K562 (cell line): ENCODE data around the gene USP20. TPM values are rescaled to one million over a fixed set of nuclear protein-coding genes. Genes with fewer than 3 reads are reported as not detected.

ENCODE experiments used
- ATAC-seq: fragments of 200-7000 bp; cut with Tn5 transposase; 3 replicates; pipeline ENCODE4 v1.9.1; 2020; ENCODE audit warnings: moderate library complexity
- BruUV-seq: library from RNA; stranded (reverse); fragments of 400-500 nt; replicated peaks from 2 replicates; lab custom pipeline; 2021; lab: Mats Ljungman, UMichigan
- CTCF ChIA-PET: fragments of 300-600 bp; formaldehyde crosslinking; extraction: SDS; loops from one replicate; lab custom pipeline; 2021; ENCODE audit warnings: low intra/inter-chr PET ratio; lab: Yijun Ruan, JAX
- POLR2A ChIA-PET: fragments of 300-600, 350-650 bp; sonication (Branson Sonifier 250); formaldehyde crosslinking; extraction: SDS; loops from one replicate; lab custom pipeline; 2021; ENCODE audit warnings: antibody characterized with exemption, inconsistent platforms; lab: Yijun Ruan, JAX
- DNase-seq, 4 experiments: peaks; one replicate each; pipeline versions ENCODE4 v3.0.0 to v3.0.0-alpha.2; 2011 to 2018; ENCODE audit warnings: low spot score in 3 of 4, mixed read lengths in 3 of 4; ENCODE audit errors: extremely low read depth in 1 of 4
- FAIRE-seq: peaks from 2 replicates; lab custom pipeline; 2011; peaks lifted over from hg19 to GRCh38; lab: Jason Lieb, UNC
- H2AFZ ChIP-seq: 2 replicates; pipeline ENCODE4 v1.6.0; 2011; ENCODE audit warnings: low read depth, low read length, control low read depth, inconsistent platforms
- H3K27ac ChIP-seq: fragments of 200-600 bp; 3 replicates; pipeline ENCODE4 v1.8.0; 2011; ENCODE audit warnings: low read depth, mild to moderate bottlenecking, control low read depth, inconsistent platforms, low read length, moderate library complexity, mixed read lengths; ENCODE audit errors: extremely low read depth
- H3K27me3 ChIP-seq, 2 experiments: fragments of 300-600 bp in 1 of 2; 2 replicates in 1 of 2; 3 replicates in 1 of 2; pipeline versions ENCODE4 v1.6.0 to v1.8.0; 2011; ENCODE audit warnings: inconsistent platforms in 2 of 2, low read length in 2 of 2, mild to moderate bottlenecking in 1 of 2, mixed read lengths in 1 of 2, moderate library complexity in 1 of 2; ENCODE audit not compliant: control insufficient read depth in 2 of 2, insufficient read depth in 2 of 2
- H3K36me3 ChIP-seq: fragments of 300-600 bp; 3 replicates; pipeline ENCODE4 v1.8.0; 2011; ENCODE audit warnings: mild to moderate bottlenecking, low read length, inconsistent platforms; ENCODE audit not compliant: control insufficient read depth, insufficient read depth
- H3K4me1 ChIP-seq, 2 experiments: fragments of 200-600 bp in 1 of 2; replicated peaks in 1 of 2; 2 replicates in 1 of 2; 3 replicates in 1 of 2; pipeline versions ENCODE4 v1.5.1 to v1.8.0; 2011; ENCODE audit warnings: inconsistent platforms in 2 of 2, low read length in 2 of 2, mild to moderate bottlenecking in 1 of 2, mixed read lengths in 1 of 2, moderate library complexity in 1 of 2; ENCODE audit not compliant: control insufficient read depth in 2 of 2, insufficient read depth in 2 of 2
- H3K4me2 ChIP-seq: 2 replicates; pipeline ENCODE4 v1.6.1; 2011; ENCODE audit warnings: low read length, control low read depth, inconsistent platforms, mixed read lengths; ENCODE audit not compliant: insufficient read depth
- H3K4me3 ChIP-seq: fragments of 200-600 bp; sonication (generic), shearing (Covaris generic); 2 replicates; pipeline ENCODE4 v1.5.1; 2016; ENCODE audit warnings: control low read depth, inconsistent platforms
- H3K79me2 ChIP-seq: fragments of 200-600 bp; 3 replicates; pipeline ENCODE4 v1.8.0; 2011; ENCODE audit warnings: low read length, inconsistent platforms; ENCODE audit not compliant: control insufficient read depth, insufficient read depth
- H3K9ac ChIP-seq, 2 experiments: 2 replicates each; pipeline versions ENCODE4 v1.6.0 to v1.6.1; 2011; ENCODE audit warnings: low read depth in 2 of 2, low read length in 2 of 2, control low read depth in 1 of 2, inconsistent platforms in 1 of 2, mild to moderate bottlenecking in 1 of 2, mixed read lengths in 1 of 2; ENCODE audit not compliant: insufficient read depth in 1 of 2
- H3K9me1 ChIP-seq: one replicate; pipeline ENCODE4 v1.6.0; 2011; ENCODE audit warnings: inconsistent platforms, mild to moderate bottlenecking, low read length, moderate library complexity; ENCODE audit not compliant: control insufficient read depth, insufficient read depth
- H3K9me3 ChIP-seq: replicated peaks from 2 replicates; pipeline ENCODE4 v1.5.1; 2011; ENCODE audit warnings: low read depth, low read length, inconsistent platforms; ENCODE audit not compliant: control insufficient read depth, insufficient read depth
- H4K20me1 ChIP-seq: replicated peaks from 2 replicates; pipeline ENCODE4 v1.6.1; 2011; ENCODE audit warnings: low read length, inconsistent platforms, mixed read lengths; ENCODE audit not compliant: control insufficient read depth, insufficient read depth
- ARID4B ChIP-seq: sonication (generic); formaldehyde crosslinking; IDR thresholded peaks from 2 replicates; pipeline ENCODE4 v1.8.0; 2022; ENCODE audit warnings: mild to moderate bottlenecking, missing genetic modification reagents
- ELK1 ChIP-seq: sonication (generic); formaldehyde crosslinking; IDR thresholded peaks from 2 replicates; pipeline ENCODE4 v1.8.1; 2022; ENCODE audit warnings: missing genetic modification reagents
- POLR2G ChIP-seq: fragments of 200-400 bp; formaldehyde crosslinking; IDR thresholded peaks from 2 replicates; pipeline ENCODE4 v1.6.1; 2017; ENCODE audit warnings: low read depth, mild to moderate bottlenecking, antibody characterized with exemption, low read length, moderate library complexity
- RBFOX2 ChIP-seq: fragments of 200-400 bp; formaldehyde crosslinking; IDR thresholded peaks from 2 replicates; pipeline ENCODE4 v1.6.1; 2017; ENCODE audit warnings: low read depth, mild to moderate bottlenecking, low read length, moderate library complexity
- SREBF1 ChIP-seq: fragments of 150-350 bp; IDR thresholded peaks from 2 replicates; pipeline ENCODE4 v1.6.1; 2014; ENCODE audit warnings: antibody characterized with exemption, low read depth, low read length, borderline replicate concordance
- SREBF2 ChIP-seq: sonication (generic); formaldehyde crosslinking; IDR thresholded peaks from 2 replicates; pipeline ENCODE4 v1.4.0; 2020; ENCODE audit warnings: mild to moderate bottlenecking, missing genetic modification reagents
- TBL1XR1 ChIP-seq, 2 experiments: IDR thresholded peaks; 2 replicates each; pipeline ENCODE4 v1.6.1; 2012; ENCODE audit warnings: improper control_type of control experiment in 2 of 2, low read length in 2 of 2, mild to moderate bottlenecking in 1 of 2
- TCFL5 ChIP-seq: fragments of 250-450 bp; sonication (Bioruptor Pico); conservative IDR thresholded peaks from 2 replicates; pipeline ENCODE4 v1.6.1; 2021; ENCODE audit warnings: mild to moderate bottlenecking, moderate library complexity, matching md5 sums
- WGBS: fragments of 100-300 bp; shearing (Covaris generic); methylation state at CpG from one replicate; pipeline ENCODE4 v1.1.6; 2016; ENCODE audit warnings: low coverage, mixed read lengths; ENCODE audit not compliant: insufficient coverage; ENCODE audit errors: missing lambda C conversion rate; 5-methylcytosine and 5-hydroxymethylcytosine counted together
- in situ Hi-C: fragments of 300-500 bp; cut with MboI; formaldehyde crosslinking; loops from 4 replicates; pipeline ENCODE4 v1.15.0; 2018; ENCODE audit warnings: inconsistent platforms, mixed read lengths
- intact Hi-C: fragments of 100-400 bp; cut with micrococcal nuclease; formaldehyde crosslinking; loops from 2 replicates; pipeline ENCODE4 v1.14.2; 2022
- polyA plus RNA-seq, 8 experiments: library from polyadenylated mRNA; depleted of rRNA in 4 of 8; stranded (reverse) in 5 of 8; unstranded in 3 of 8; fragments of >200 nt; fragmentation: Nextera tagmentation in 2 of 8; fragmentation: Illumina TruSeq in 1 of 8; extraction: Ambion mirVana in 2 of 8; extraction: Trizol in 1 of 8; gene quantifications; 2 replicates each; pipeline versions ENCODE4 v1.2.1 to v1.2.3, GENCODE V29; 2011 to 2014; ENCODE audit warnings: inconsistent platforms in 1 of 8, missing spikeins in 1 of 8
- total RNA-seq, 7 experiments: library from RNA; depleted of rRNA in 6 of 7; stranded (reverse); fragments of >200 nt in 6 of 7; fragmentation: Illumina TruSeq in 2 of 7; extraction: Trizol in 2 of 7; gene quantifications; 2 replicates each; pipeline versions ENCODE4 v1.2.1 to v1.2.3, GENCODE V29; 2011 to 2021; ENCODE audit warnings: low replicate concordance in 1 of 7
- TF ChIP-seq, protein P1 (sequence below): fragments of 150-350 bp; IDR thresholded peaks from 2 replicates; pipeline ENCODE4 v1.6.1; 2014; ENCODE audit warnings: low read depth, mild to moderate bottlenecking, low read length, borderline replicate concordance

USP20 gene
- total and polyA plus RNA-seq, 9 of the 15 experiments (the other 6 are each of a cell fraction or from before 2014, with no cell fraction given) = 1.9 to 136 (median 49.1) TPM

GRCh38 chr9:129814432-129815223 is 20.6 kb upstream of the USP20 start:
- ChIA-PET POLR2A (interaction anchor here (0.6 to 5.8 kb wide), 3 partner anchors 8 to 71 kb away, joined by 3 to 49 read pairs (median 4); partner anchors contain the start of gene TOR1A), CTCF (no interaction called here)
- intact Hi-C loops (no loop called here), in situ Hi-C loops (no loop called here)
- Histone ChIP-seq H3K79me2 (no peaks in the 10 kb centered on the region), H3K4me2 (no peak overlapping the region), H3K27me3 (no peaks in the 10 kb centered on the region), H3K9me3 (no peaks in the 10 kb centered on the region), H3K4me3 (no peak overlapping the region), H3K27ac (no peak overlapping the region; the same call in 2 of the 3 replicates), H3K36me3 (peaks cover 86% of the 10 kb centered on the region), H3K9me1 (peaks cover 2% of the 10 kb centered on the region), H4K20me1 (peaks cover 8% of the 10 kb centered on the region), H2AFZ (no peak overlapping the region), H3K4me1 (peaks cover 4 to 17% of the 10 kb centered on the region in 2 experiments; a peak in 3 of 5 replicates), H3K9ac (peak overlapping the region in 1 of 2 experiments; percentile 77; a peak in 2 of 4 replicates)
- no peak; the same call in 2 of the 3 replicates for ATAC-seq
- DNase-seq = peak in 1 of 4 experiments; percentile 44
- no peak for FAIRE-seq
- no TSS peak for BruUV-seq
- WGBS = 86% methylated on average over 17 of the region's 17 CpGs
- no peak for TF ChIP-seq SREBF2 (CRISPR knock-in tag)
- TF ChIP-seq TBL1XR1 (IDR thresholded peaks at IDR 0.05; ENCODE audit: low read length in 2 of 2) = no peak
- no peak for TF ChIP-seq SREBF1
- TF ChIP-seq RBFOX2 = peak; percentile 41; the same call in 1 of the 2 replicates
- TF ChIP-seq ELK1 (CRISPR knock-in tag) = no peak
- TF ChIP-seq, protein P1, sequence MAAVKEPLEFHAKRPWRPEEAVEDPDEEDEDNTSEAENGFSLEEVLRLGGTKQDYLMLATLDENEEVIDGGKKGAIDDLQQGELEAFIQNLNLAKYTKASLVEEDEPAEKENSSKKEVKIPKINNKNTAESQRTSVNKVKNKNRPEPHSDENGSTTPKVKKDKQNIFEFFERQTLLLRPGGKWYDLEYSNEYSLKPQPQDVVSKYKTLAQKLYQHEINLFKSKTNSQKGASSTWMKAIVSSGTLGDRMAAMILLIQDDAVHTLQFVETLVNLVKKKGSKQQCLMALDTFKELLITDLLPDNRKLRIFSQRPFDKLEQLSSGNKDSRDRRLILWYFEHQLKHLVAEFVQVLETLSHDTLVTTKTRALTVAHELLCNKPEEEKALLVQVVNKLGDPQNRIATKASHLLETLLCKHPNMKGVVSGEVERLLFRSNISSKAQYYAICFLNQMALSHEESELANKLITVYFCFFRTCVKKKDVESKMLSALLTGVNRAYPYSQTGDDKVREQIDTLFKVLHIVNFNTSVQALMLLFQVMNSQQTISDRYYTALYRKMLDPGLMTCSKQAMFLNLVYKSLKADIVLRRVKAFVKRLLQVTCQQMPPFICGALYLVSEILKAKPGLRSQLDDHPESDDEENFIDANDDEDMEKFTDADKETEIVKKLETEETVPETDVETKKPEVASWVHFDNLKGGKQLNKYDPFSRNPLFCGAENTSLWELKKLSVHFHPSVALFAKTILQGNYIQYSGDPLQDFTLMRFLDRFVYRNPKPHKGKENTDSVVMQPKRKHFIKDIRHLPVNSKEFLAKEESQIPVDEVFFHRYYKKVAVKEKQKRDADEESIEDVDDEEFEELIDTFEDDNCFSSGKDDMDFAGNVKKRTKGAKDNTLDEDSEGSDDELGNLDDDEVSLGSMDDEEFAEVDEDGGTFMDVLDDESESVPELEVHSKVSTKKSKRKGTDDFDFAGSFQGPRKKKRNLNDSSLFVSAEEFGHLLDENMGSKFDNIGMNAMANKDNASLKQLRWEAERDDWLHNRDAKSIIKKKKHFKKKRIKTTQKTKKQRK = no peak
- 0 out of 2 replicates have a peak, but pooled peaks have one; percentile 26 for TF ChIP-seq ARID4B (CRISPR knock-in tag)
- no peak for TF ChIP-seq TCFL5 (CRISPR knock-in tag)
- TF ChIP-seq POLR2G = peak; percentile 67
